GM23338 (cell line): ENCODE measurements around the gene ABCB8. TPM values are rescaled to one million over a fixed set of nuclear protein-coding genes. Genes with fewer than 3 reads are reported as not detected.
A peak's percentile ranks its signal among the peaks of the same experiment; 100 is the strongest.

Source experiments
- ATAC-seq: fragments of 200-7000 bp; cut with Tn5 transposase; 3 replicates; pipeline ENCODE4 v1.9.1; 2020
- DNase-seq: peaks from one replicate; pipeline ENCODE4 v3.0.0-alpha.2; 2015; ENCODE audit warnings: low spot score
- H2AFZ ChIP-seq: fragments of 200-600 bp; sonication (generic); 2 replicates; pipeline ENCODE4 v1.8.0; 2016; ENCODE audit warnings: antibody characterized with exemption, mild to moderate bottlenecking, moderate library complexity
- H3F3A ChIP-seq: fragments of 200-600 bp; sonication (generic); replicated peaks from 2 replicates; pipeline ENCODE4 v1.8.0; 2017; ENCODE audit warnings: antibody characterized with exemption, mixed run types, low read depth
- H3K27ac ChIP-seq: fragments of 200-600 bp; sonication (generic); 2 replicates; pipeline ENCODE4 v1.6.1; 2016; ENCODE audit warnings: low read depth
- H3K27me3 ChIP-seq: fragments of 200-600 bp; sonication (generic); 2 replicates; pipeline ENCODE4 v1.8.0; 2016; ENCODE audit warnings: mild to moderate bottlenecking, mixed run types, moderate library complexity; ENCODE audit not compliant: insufficient read depth
- H3K36me3 ChIP-seq: fragments of 200-600 bp; sonication (generic); 2 replicates; pipeline ENCODE4 v1.8.0; 2016; ENCODE audit warnings: mild to moderate bottlenecking; ENCODE audit not compliant: insufficient read depth
- H3K4me1 ChIP-seq: fragments of 200-600 bp; sonication (generic); 2 replicates; pipeline ENCODE4 v1.8.0; 2016; ENCODE audit warnings: mild to moderate bottlenecking, moderate library complexity; ENCODE audit not compliant: insufficient read depth
- H3K4me2 ChIP-seq: fragments of 200-600 bp; sonication (generic); 2 replicates; pipeline ENCODE4 v1.7.1; 2017; ENCODE audit warnings: mixed run types
- H3K4me3 ChIP-seq: fragments of 200-600 bp; sonication (generic); 2 replicates; pipeline ENCODE4 v1.6.1; 2016; ENCODE audit warnings: mixed run types
- H3K79me2 ChIP-seq: fragments of 200-600 bp; sonication (generic); replicated peaks from 2 replicates; pipeline ENCODE4 v1.8.0; 2017; ENCODE audit warnings: mild to moderate bottlenecking; ENCODE audit not compliant: insufficient read depth
- H3K9me2 ChIP-seq: fragments of 200-600 bp; sonication (generic); 2 replicates; pipeline ENCODE4 v1.8.0; 2017; ENCODE audit not compliant: insufficient read depth
- H4K20me1 ChIP-seq: fragments of 200-600 bp; sonication (generic); replicated peaks from 2 replicates; pipeline ENCODE4 v1.8.0; 2017; ENCODE audit warnings: mild to moderate bottlenecking; ENCODE audit not compliant: insufficient read depth
- H3K27ac Mint-ChIP-seq: 2 replicates; pipeline ENCODE4 v1.8.0; 2020; ENCODE audit warnings: inconsistent platforms, mild to moderate bottlenecking, moderate library complexity, mixed read lengths
- H3K27me3 Mint-ChIP-seq: 3 replicates; pipeline ENCODE4 v1.8.0; 2022; ENCODE audit warnings: low read depth, mild to moderate bottlenecking, moderate library complexity, mixed read lengths, inconsistent platforms; ENCODE audit not compliant: insufficient read depth, poor library complexity
- H3K36me3 Mint-ChIP-seq: 3 replicates; pipeline ENCODE4 v1.8.0; 2021; ENCODE audit warnings: low read depth, mild to moderate bottlenecking, inconsistent platforms, moderate library complexity, mixed read lengths
- H3K4me1 Mint-ChIP-seq: 3 replicates; pipeline ENCODE4 v1.8.0; 2020; ENCODE audit warnings: mild to moderate bottlenecking, inconsistent platforms, mixed read lengths
- H3K4me3 Mint-ChIP-seq: 3 replicates; pipeline ENCODE4 v1.8.0; 2021; ENCODE audit warnings: moderate library complexity, mild to moderate bottlenecking, inconsistent platforms, mixed read lengths
- H3K9me3 Mint-ChIP-seq: 3 replicates; pipeline ENCODE4 v1.8.0; 2020; ENCODE audit warnings: moderate library complexity, mild to moderate bottlenecking, inconsistent platforms, mixed read lengths
- CREB1 ChIP-seq: fragments of 250-450 bp; sonication (Bioruptor Pico); IDR thresholded peaks from 2 replicates; pipeline ENCODE4 v1.5.0; 2020; ENCODE audit warnings: low read depth, mild to moderate bottlenecking, moderate library complexity
- ETS1 ChIP-seq: IDR thresholded peaks from 2 replicates; pipeline ENCODE4 v1.6.1; 2016; ENCODE audit warnings: antibody characterized with exemption
- EZH2phosphoT487 ChIP-seq: fragments of 200-600 bp; sonication (generic); IDR thresholded peaks from one replicate; pipeline ENCODE4 v1.8.1; 2018; ENCODE audit warnings: antibody characterized with exemption; ENCODE audit not compliant: unreplicated experiment
- JUNB ChIP-seq: IDR thresholded peaks from one replicate; pipeline ENCODE4 v1.6.1; 2016; ENCODE audit warnings: antibody characterized with exemption; ENCODE audit not compliant: unreplicated experiment
- NANOG ChIP-seq: IDR thresholded peaks from 2 replicates; pipeline ENCODE4 v1.6.1; 2016; ENCODE audit warnings: antibody characterized with exemption, borderline replicate concordance
- POLR2AphosphoS5 ChIP-seq: IDR thresholded peaks from 2 replicates; pipeline ENCODE4 v1.6.1; 2016; ENCODE audit warnings: antibody characterized with exemption, low read depth
- STAT1 ChIP-seq: IDR thresholded peaks from one replicate; pipeline ENCODE4 v1.6.1; 2016; ENCODE audit warnings: antibody characterized with exemption; ENCODE audit not compliant: unreplicated experiment
- ZNF114 ChIP-seq: fragments of 250-450 bp; sonication (Bioruptor Pico); IDR thresholded peaks from 2 replicates; pipeline ENCODE4 v1.5.0; 2020; ENCODE audit warnings: mild to moderate bottlenecking, moderate library complexity
- ZNF331 ChIP-seq: fragments of 250-450 bp; sonication (Bioruptor Pico); IDR thresholded peaks from 2 replicates; pipeline ENCODE4 v1.5.0; 2020; ENCODE audit warnings: low read depth, mild to moderate bottlenecking, moderate library complexity
- ZNF462 ChIP-seq: fragments of 250-450 bp; sonication (Bioruptor Pico); IDR thresholded peaks from 2 replicates; pipeline ENCODE4 v1.5.0; 2020; ENCODE audit warnings: mild to moderate bottlenecking, moderate library complexity
- polyA plus RNA-seq: library from polyadenylated mRNA; unstranded; fragments of >200 nt; fragmentation: Nextera tagmentation; extraction: Ambion mirVana; gene quantifications from 2 replicates; pipeline ENCODE4 v1.2.1, GENCODE V29; 2016
- total RNA-seq: library from RNA; depleted of rRNA; stranded (reverse); fragments of >200 nt; shearing (Covaris generic); gene quantifications from 2 replicates; pipeline ENCODE4 v1.2.3, GENCODE V29; 2014
- TF ChIP-seq, protein P1 (sequence below): IDR thresholded peaks from one replicate; pipeline ENCODE4 v1.6.1; 2018; ENCODE audit warnings: antibody characterized with exemption; ENCODE audit not compliant: unreplicated experiment
- TF ChIP-seq, protein P2 (sequence below), 2 experiments: fragments of 200-600 bp in 1 of 2; sonication (generic) in 1 of 2; conservative IDR thresholded peaks; 2 replicates each; pipeline versions ENCODE4 v1.5.1 to v1.6.1; 2016 to 2017; ENCODE audit warnings: antibody characterized with exemption in 2 of 2, low read depth in 2 of 2, mild to moderate bottlenecking in 2 of 2, moderate library complexity in 1 of 2

The ABCB8 gene
- total and polyA plus RNA-seq, 2 experiments from 2014 or later: 11.4 to 27.1 TPM

DNA sequence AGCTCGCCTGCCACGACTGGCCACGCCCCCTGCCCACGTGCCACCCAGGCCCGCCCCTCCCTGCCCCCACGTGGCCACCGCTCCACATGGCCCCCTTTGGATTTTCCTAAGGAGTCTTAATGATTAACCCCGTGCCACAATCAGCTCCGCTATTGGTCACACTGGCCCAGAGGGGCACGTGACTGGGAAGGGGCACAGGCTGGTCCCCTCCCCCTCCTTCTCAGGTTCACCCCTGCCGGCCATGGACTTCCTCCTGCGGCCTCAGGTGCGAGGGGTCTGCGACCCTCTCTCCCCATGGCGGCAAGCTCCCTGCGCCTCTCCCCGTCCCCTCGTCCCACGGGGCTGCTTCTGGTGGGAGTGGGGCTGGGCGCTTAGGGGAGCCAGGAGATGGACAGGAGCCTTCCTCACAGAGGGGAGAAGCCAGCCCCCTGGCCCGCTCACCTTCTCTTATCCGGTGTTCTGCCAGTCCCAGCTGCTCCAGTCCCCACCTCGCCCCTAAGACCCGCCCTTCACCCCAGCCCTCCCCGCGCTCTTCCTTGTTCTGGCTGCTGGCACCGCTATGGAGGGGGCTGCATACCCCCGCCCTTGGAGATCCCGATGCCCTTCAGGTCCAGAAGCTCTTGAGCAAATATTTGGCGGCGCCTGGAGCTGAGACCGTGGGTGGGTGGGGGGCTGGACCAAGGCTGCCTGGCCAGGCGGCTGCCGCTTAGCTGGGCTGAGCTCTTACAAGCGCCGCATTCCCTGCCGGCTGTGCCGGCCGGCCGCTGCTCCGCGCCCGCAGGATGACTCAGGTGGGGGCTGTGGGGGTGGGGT, 34.4 kb downstream of the ABCB8 start (continued):
- TF ChIP-seq, protein P1, sequence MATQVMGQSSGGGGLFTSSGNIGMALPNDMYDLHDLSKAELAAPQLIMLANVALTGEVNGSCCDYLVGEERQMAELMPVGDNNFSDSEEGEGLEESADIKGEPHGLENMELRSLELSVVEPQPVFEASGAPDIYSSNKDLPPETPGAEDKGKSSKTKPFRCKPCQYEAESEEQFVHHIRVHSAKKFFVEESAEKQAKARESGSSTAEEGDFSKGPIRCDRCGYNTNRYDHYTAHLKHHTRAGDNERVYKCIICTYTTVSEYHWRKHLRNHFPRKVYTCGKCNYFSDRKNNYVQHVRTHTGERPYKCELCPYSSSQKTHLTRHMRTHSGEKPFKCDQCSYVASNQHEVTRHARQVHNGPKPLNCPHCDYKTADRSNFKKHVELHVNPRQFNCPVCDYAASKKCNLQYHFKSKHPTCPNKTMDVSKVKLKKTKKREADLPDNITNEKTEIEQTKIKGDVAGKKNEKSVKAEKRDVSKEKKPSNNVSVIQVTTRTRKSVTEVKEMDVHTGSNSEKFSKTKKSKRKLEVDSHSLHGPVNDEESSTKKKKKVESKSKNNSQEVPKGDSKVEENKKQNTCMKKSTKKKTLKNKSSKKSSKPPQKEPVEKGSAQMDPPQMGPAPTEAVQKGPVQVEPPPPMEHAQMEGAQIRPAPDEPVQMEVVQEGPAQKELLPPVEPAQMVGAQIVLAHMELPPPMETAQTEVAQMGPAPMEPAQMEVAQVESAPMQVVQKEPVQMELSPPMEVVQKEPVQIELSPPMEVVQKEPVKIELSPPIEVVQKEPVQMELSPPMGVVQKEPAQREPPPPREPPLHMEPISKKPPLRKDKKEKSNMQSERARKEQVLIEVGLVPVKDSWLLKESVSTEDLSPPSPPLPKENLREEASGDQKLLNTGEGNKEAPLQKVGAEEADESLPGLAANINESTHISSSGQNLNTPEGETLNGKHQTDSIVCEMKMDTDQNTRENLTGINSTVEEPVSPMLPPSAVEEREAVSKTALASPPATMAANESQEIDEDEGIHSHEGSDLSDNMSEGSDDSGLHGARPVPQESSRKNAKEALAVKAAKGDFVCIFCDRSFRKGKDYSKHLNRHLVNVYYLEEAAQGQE: no peak
- TF ChIP-seq EZH2phosphoT487: no peak
- TF ChIP-seq ETS1: peak; percentile 9; the same call in 1 of the 2 replicates
- TF ChIP-seq CREB1 (CRISPR knock-in tag): no peak; the same call in 1 of the 2 replicates
- no peak for TF ChIP-seq JUNB
- no peak for TF ChIP-seq ZNF114 (CRISPR knock-in tag)
- TF ChIP-seq POLR2AphosphoS5: peak; percentile 56
- no peak for TF ChIP-seq STAT1
- TF ChIP-seq NANOG: no peak

- peak; percentile 1; the same call in 1 of the 3 replicates for ATAC-seq
- TF ChIP-seq, protein P2, sequence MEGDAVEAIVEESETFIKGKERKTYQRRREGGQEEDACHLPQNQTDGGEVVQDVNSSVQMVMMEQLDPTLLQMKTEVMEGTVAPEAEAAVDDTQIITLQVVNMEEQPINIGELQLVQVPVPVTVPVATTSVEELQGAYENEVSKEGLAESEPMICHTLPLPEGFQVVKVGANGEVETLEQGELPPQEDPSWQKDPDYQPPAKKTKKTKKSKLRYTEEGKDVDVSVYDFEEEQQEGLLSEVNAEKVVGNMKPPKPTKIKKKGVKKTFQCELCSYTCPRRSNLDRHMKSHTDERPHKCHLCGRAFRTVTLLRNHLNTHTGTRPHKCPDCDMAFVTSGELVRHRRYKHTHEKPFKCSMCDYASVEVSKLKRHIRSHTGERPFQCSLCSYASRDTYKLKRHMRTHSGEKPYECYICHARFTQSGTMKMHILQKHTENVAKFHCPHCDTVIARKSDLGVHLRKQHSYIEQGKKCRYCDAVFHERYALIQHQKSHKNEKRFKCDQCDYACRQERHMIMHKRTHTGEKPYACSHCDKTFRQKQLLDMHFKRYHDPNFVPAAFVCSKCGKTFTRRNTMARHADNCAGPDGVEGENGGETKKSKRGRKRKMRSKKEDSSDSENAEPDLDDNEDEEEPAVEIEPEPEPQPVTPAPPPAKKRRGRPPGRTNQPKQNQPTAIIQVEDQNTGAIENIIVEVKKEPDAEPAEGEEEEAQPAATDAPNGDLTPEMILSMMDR (conservative IDR thresholded peaks at IDR 0.05; ENCODE audit: low read depth in 2 of 2): no peak
- no peak for TF ChIP-seq EZH2phosphoT487
- TF ChIP-seq ZNF462 (CRISPR knock-in tag): no peak
- no peak for TF ChIP-seq ZNF331 (CRISPR knock-in tag)
These were observed 34.9 kb downstream of the ABCB8 start for GRCh38 chr7:151063212-151063561.

More at GRCh38 chr7:151063212-151063561, 34.9 kb downstream of the ABCB8 start:
- peaks cover 39% of the 10 kb centered on the region for H3K27me3 Mint-ChIP-seq
- Histone ChIP-seq H4K20me1 (no peaks in the 10 kb centered on the region; the same call in 1 of the 2 replicates), H3K79me2 (peaks cover 11% of the 10 kb centered on the region), H3F3A (peaks cover 15% of the 10 kb centered on the region), H3K4me1 (peaks cover 38% of the 10 kb centered on the region), H3K9me2 (no peaks in the 10 kb centered on the region), H3K36me3 (peaks cover 16% of the 10 kb centered on the region), H3K27me3 (peaks cover 22% of the 10 kb centered on the region), H2AFZ (no peak overlapping the region), H3K4me3 (peak overlapping the region; percentile 76), H3K27ac (no peak overlapping the region), H3K4me2 (peak overlapping the region; percentile 93)
- DNase-seq: peak; percentile 58
- peaks cover 41% of the 10 kb centered on the region for H3K4me1 Mint-ChIP-seq
- no peaks in the 10 kb centered on the region for H3K9me3 Mint-ChIP-seq
- no peak overlapping the region; the same call in 1 of the 2 replicates for H3K27ac Mint-ChIP-seq
- peak overlapping the region; percentile 74 for H3K4me3 Mint-ChIP-seq
- H3K36me3 Mint-ChIP-seq: peaks cover 29% of the 10 kb centered on the region
